Progenitor cell of endocrine pancreas (in vitro differentiated cells): ENCODE data around the gene SPON1. TPM values are rescaled to one million over a fixed set of nuclear protein-coding genes. Genes with fewer than 3 reads are reported as not detected.
"Not testable (repeated sequence)": the region's sequence is repeated elsewhere in the genome, so short reads cannot be mapped to it uniquely, and the experiment has no call there.

Experiments used
- DNase-seq: peaks from one replicate; pipeline ENCODE4 v3.0.0; 2021; ENCODE audit warnings: low spot score; ENCODE audit not compliant: unreplicated experiment
- H3K27ac Mint-ChIP-seq: 2 replicates; pipeline ENCODE4 v1.8.0; 2021; ENCODE audit warnings: mild to moderate bottlenecking, moderate library complexity, mixed read lengths
- H3K27me3 Mint-ChIP-seq: 2 replicates; pipeline ENCODE4 v1.8.0; 2021; ENCODE audit warnings: mixed read lengths
- H3K36me3 Mint-ChIP-seq: 2 replicates; pipeline ENCODE4 v1.8.0; 2022; ENCODE audit warnings: mixed read lengths; ENCODE audit not compliant: insufficient read depth
- H3K4me1 Mint-ChIP-seq: 2 replicates; pipeline ENCODE4 v1.8.0; 2021; ENCODE audit warnings: low read depth, mixed read lengths
- H3K4me3 Mint-ChIP-seq: 2 replicates; pipeline ENCODE4 v1.8.0; 2021; ENCODE audit warnings: low read depth, mild to moderate bottlenecking, moderate library complexity, mixed read lengths
- H3K9me3 Mint-ChIP-seq: 2 replicates; pipeline ENCODE4 v1.8.0; 2021; ENCODE audit warnings: low read depth, mixed read lengths
- total RNA-seq: library from RNA; stranded (reverse); gene quantifications from 2 replicates; pipeline ENCODE4 v1.2.1, GENCODE V29; 2021
- TF ChIP-seq, protein P1 (sequence below): fragments of 200-600 bp; sonication (generic); IDR thresholded peaks from one replicate; pipeline ENCODE4 v1.5.0; 2021; ENCODE audit warnings: antibody characterized with exemption, mild to moderate bottlenecking; ENCODE audit not compliant: unreplicated experiment

The SPON1 gene
- total RNA-seq, 1 donor from 2014 or later = 13.7 TPM

DNA sequence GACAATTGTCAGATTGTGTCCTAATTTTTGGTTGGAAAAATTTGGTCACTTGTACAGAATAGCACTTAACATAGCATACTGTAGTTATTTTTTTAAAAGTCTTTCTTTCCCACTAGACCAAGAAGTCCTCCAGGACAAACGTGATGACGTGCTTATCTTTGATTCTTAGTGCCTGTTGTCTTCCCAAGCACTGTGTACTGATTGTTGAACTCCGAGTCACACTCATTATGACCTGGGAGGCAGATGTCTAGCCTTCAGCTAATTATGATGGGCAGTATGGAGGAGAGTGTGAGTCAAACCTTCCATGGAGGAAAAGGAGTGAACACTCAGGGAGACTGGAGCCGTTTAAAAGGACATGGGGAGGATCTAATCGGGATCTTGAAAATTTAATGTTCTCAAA lies 119.8 kb downstream of the SPON1 start:
- Mint-ChIP-seq H3K4me3 (no peak overlapping the region), H3K9me3 (peaks cover 10% of the 10 kb centered on the region), H3K36me3 (peaks cover 1% of the 10 kb centered on the region), H3K4me1 (no peaks in the 10 kb centered on the region), H3K27me3 (peaks cover 5% of the 10 kb centered on the region), H3K27ac (no peak overlapping the region)
- DNase-seq = no peak
- TF ChIP-seq, protein P1, sequence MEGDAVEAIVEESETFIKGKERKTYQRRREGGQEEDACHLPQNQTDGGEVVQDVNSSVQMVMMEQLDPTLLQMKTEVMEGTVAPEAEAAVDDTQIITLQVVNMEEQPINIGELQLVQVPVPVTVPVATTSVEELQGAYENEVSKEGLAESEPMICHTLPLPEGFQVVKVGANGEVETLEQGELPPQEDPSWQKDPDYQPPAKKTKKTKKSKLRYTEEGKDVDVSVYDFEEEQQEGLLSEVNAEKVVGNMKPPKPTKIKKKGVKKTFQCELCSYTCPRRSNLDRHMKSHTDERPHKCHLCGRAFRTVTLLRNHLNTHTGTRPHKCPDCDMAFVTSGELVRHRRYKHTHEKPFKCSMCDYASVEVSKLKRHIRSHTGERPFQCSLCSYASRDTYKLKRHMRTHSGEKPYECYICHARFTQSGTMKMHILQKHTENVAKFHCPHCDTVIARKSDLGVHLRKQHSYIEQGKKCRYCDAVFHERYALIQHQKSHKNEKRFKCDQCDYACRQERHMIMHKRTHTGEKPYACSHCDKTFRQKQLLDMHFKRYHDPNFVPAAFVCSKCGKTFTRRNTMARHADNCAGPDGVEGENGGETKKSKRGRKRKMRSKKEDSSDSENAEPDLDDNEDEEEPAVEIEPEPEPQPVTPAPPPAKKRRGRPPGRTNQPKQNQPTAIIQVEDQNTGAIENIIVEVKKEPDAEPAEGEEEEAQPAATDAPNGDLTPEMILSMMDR = no peak

DNA sequence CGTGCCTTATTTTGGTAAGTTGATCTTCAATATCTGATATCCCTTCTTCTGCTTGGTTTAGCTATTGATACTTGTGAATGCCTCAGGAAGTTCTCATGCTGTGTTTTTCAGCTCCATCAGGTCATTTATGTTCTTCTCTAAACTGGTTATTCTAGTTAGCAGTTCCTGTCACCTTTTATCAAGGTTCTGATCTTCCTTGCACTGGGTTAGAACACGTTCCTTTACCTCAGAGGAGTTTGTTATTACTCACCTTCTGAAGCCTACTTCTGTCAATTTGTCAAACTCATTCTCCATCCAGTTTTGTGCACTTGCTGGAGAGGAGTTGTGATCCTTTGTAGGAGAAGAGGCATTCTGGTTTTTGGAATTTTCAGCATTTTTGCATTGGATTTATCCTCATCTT lies 126.3 kb downstream of the SPON1 start:
- H3K9me3 Mint-ChIP-seq, DNase-seq, H3K4me1 Mint-ChIP-seq, H3K36me3 Mint-ChIP-seq, H3K27ac Mint-ChIP-seq, H3K4me3 Mint-ChIP-seq, H3K27me3 Mint-ChIP-seq: not testable (repeated sequence)

DNA sequence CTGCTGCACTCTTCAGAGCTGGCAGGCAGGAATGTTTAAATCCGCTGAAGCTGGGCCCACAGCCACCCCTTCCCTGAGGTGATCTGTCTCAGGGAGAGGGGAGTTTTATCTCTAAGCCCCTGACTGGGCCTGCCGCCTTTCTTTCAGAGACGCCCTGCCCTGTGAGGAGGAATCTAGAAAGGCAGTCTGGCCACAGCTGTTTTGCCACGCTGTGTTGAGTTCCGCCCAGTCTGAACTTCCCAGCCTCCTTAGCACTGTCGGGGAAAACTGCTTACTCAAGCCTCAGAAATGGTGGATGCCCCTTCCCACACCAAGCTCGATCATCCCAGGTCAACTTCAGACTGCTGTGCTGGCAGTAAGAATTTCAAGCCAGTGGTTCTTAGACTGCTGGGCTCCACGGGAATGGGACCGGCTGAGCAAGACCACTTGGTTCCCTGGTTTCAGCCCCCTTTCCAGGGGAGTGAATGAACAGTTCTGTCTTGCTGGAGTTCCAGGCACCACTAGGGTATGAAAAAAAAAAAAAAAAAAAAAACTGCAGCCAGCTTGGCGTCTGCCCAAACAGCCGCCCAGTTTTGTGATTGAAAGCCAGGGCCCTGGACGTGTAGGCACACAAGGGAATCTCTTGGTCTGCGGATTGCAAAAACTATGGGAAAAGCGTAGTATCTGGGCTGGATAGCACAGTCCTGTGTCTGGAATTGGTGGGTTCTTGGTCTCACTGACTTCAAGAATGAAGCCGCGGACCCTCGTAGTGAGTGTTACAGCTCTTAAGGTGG lies 127.4 kb downstream of the SPON1 start:
- Mint-ChIP-seq H3K4me1 (no peaks in the 10 kb centered on the region), H3K27me3 (peaks cover 3% of the 10 kb centered on the region), H3K4me3 (no peak overlapping the region), H3K9me3 (peaks cover 6% of the 10 kb centered on the region), H3K36me3 (no peaks in the 10 kb centered on the region), H3K27ac (no peak overlapping the region)
- TF ChIP-seq, protein P1 = no peak
- no peak for DNase-seq

DNA sequence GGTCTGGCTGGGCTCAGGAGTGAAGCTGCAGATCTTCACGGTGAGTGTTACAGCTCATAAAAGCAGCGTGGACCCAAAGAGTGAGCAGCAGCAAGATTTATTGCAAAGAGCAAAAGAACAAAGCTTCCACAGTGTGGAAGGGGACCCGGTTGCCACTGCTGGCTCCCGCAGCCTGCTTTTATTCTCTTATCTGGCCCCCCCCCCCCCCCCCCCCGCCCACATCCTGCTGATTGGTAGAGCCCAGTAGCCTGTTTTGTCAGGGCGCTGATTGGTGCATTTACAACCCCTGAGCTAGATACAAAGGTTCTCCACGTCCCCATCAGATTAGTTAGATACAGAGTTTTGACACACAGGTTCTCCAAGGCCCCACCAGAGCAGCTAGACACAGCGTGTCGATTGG lies 128.1 kb downstream of the SPON1 start:
- not testable (repeated sequence) for H3K4me3 Mint-ChIP-seq, DNase-seq, H3K27me3 Mint-ChIP-seq, H3K36me3 Mint-ChIP-seq, H3K4me1 Mint-ChIP-seq, H3K9me3 Mint-ChIP-seq, H3K27ac Mint-ChIP-seq

DNA sequence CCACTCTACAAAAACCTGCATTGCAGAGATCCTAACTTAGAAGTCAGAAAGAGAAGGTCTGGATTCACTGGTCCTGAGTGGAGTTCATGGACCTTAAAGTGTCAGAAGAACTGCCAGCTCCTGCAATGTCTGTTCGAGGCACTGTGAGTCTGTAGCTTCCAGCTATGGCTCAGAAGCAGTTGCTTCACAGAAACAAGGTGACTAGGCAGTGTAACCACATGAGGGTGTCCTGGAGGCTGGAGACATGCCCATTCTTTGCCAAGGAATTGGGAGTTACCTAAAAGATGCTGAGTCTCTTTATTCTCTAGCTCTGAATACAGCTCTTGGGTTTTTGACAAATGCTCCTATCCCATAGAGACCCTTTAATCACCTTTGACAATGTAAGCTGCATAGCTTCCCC lies 130.5 kb downstream of the SPON1 start:
- Mint-ChIP-seq H3K27ac (no peak overlapping the region), H3K36me3 (no peaks in the 10 kb centered on the region), H3K9me3 (no peaks in the 10 kb centered on the region), H3K4me3 (no peak overlapping the region), H3K27me3 (peaks cover 8% of the 10 kb centered on the region), H3K4me1 (no peaks in the 10 kb centered on the region)
- TF ChIP-seq, protein P1 = no peak
- no peak for DNase-seq

DNA sequence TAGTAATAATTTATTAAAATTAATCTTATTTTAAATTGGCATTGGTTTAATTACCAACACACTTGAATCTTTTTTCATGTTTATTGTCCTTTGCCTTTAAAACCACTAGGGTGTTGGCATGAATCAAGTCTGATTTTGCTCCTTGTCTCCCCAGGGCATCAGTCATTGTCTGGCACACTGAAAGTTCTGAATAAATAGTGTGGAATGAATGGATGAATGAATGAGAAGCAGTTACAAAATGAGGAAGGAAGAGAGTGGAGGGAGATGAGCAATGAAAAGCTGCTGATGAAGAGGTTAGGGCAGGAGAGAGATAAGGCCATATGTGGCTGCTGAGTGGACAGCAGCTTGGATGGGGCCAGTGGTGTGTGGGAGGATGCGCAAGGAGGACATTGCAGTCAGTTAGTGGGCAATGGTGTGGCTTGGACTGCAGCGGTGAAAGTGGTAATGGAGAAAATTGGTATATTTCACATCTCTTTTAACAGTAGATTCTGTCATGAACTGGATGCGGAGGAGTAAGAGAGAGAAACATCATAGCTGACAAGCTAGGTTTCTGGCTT lies 132.0 kb downstream of the SPON1 start:
- no peak for DNase-seq
- H3K4me1 Mint-ChIP-seq = no peaks in the 10 kb centered on the region
- H3K27ac Mint-ChIP-seq = no peak overlapping the region
- H3K27me3 Mint-ChIP-seq = peaks cover 8% of the 10 kb centered on the region
- no peak overlapping the region for H3K4me3 Mint-ChIP-seq
- H3K36me3 Mint-ChIP-seq = no peaks in the 10 kb centered on the region
- H3K9me3 Mint-ChIP-seq = no peaks in the 10 kb centered on the region
- TF ChIP-seq, protein P1 = no peak
